GM23338 (cell line): ENCODE data around the gene TMTC2. TPM values are rescaled to one million over a fixed set of nuclear protein-coding genes. Genes with fewer than 3 reads are reported as not detected.

Experiments
- ATAC-seq: fragments of 200-7000 bp; cut with Tn5 transposase; 3 replicates; pipeline ENCODE4 v1.9.1; 2020
- DNase-seq: peaks from one replicate; pipeline ENCODE4 v3.0.0-alpha.2; 2015; ENCODE audit warnings: low spot score
- H2AFZ ChIP-seq: fragments of 200-600 bp; sonication (generic); 2 replicates; pipeline ENCODE4 v1.8.0; 2016; ENCODE audit warnings: antibody characterized with exemption, mild to moderate bottlenecking, moderate library complexity
- H3F3A ChIP-seq: fragments of 200-600 bp; sonication (generic); replicated peaks from 2 replicates; pipeline ENCODE4 v1.8.0; 2017; ENCODE audit warnings: antibody characterized with exemption, mixed run types, low read depth
- H3K27ac ChIP-seq: fragments of 200-600 bp; sonication (generic); 2 replicates; pipeline ENCODE4 v1.6.1; 2016; ENCODE audit warnings: low read depth
- H3K27me3 ChIP-seq: fragments of 200-600 bp; sonication (generic); 2 replicates; pipeline ENCODE4 v1.8.0; 2016; ENCODE audit warnings: mild to moderate bottlenecking, mixed run types, moderate library complexity; ENCODE audit not compliant: insufficient read depth
- H3K36me3 ChIP-seq: fragments of 200-600 bp; sonication (generic); 2 replicates; pipeline ENCODE4 v1.8.0; 2016; ENCODE audit warnings: mild to moderate bottlenecking; ENCODE audit not compliant: insufficient read depth
- H3K4me1 ChIP-seq: fragments of 200-600 bp; sonication (generic); 2 replicates; pipeline ENCODE4 v1.8.0; 2016; ENCODE audit warnings: mild to moderate bottlenecking, moderate library complexity; ENCODE audit not compliant: insufficient read depth
- H3K4me2 ChIP-seq: fragments of 200-600 bp; sonication (generic); 2 replicates; pipeline ENCODE4 v1.7.1; 2017; ENCODE audit warnings: mixed run types
- H3K4me3 ChIP-seq: fragments of 200-600 bp; sonication (generic); 2 replicates; pipeline ENCODE4 v1.6.1; 2016; ENCODE audit warnings: mixed run types
- H3K79me2 ChIP-seq: fragments of 200-600 bp; sonication (generic); replicated peaks from 2 replicates; pipeline ENCODE4 v1.8.0; 2017; ENCODE audit warnings: mild to moderate bottlenecking; ENCODE audit not compliant: insufficient read depth
- H3K9me2 ChIP-seq: fragments of 200-600 bp; sonication (generic); 2 replicates; pipeline ENCODE4 v1.8.0; 2017; ENCODE audit not compliant: insufficient read depth
- H4K20me1 ChIP-seq: fragments of 200-600 bp; sonication (generic); replicated peaks from 2 replicates; pipeline ENCODE4 v1.8.0; 2017; ENCODE audit warnings: mild to moderate bottlenecking; ENCODE audit not compliant: insufficient read depth
- H3K27ac Mint-ChIP-seq: 2 replicates; pipeline ENCODE4 v1.8.0; 2020; ENCODE audit warnings: inconsistent platforms, mild to moderate bottlenecking, moderate library complexity, mixed read lengths
- H3K27me3 Mint-ChIP-seq: 3 replicates; pipeline ENCODE4 v1.8.0; 2022; ENCODE audit warnings: low read depth, mild to moderate bottlenecking, moderate library complexity, mixed read lengths, inconsistent platforms; ENCODE audit not compliant: insufficient read depth, poor library complexity
- H3K36me3 Mint-ChIP-seq: 3 replicates; pipeline ENCODE4 v1.8.0; 2021; ENCODE audit warnings: low read depth, mild to moderate bottlenecking, inconsistent platforms, moderate library complexity, mixed read lengths
- H3K4me1 Mint-ChIP-seq: 3 replicates; pipeline ENCODE4 v1.8.0; 2020; ENCODE audit warnings: mild to moderate bottlenecking, inconsistent platforms, mixed read lengths
- H3K4me3 Mint-ChIP-seq: 3 replicates; pipeline ENCODE4 v1.8.0; 2021; ENCODE audit warnings: moderate library complexity, mild to moderate bottlenecking, inconsistent platforms, mixed read lengths
- H3K9me3 Mint-ChIP-seq: 3 replicates; pipeline ENCODE4 v1.8.0; 2020; ENCODE audit warnings: moderate library complexity, mild to moderate bottlenecking, inconsistent platforms, mixed read lengths
- ZNF114 ChIP-seq: fragments of 250-450 bp; sonication (Bioruptor Pico); IDR thresholded peaks from 2 replicates; pipeline ENCODE4 v1.5.0; 2020; ENCODE audit warnings: mild to moderate bottlenecking, moderate library complexity
- polyA plus RNA-seq: library from polyadenylated mRNA; unstranded; fragments of >200 nt; fragmentation: Nextera tagmentation; extraction: Ambion mirVana; gene quantifications from 2 replicates; pipeline ENCODE4 v1.2.1, GENCODE V29; 2016
- total RNA-seq: library from RNA; depleted of rRNA; stranded (reverse); fragments of >200 nt; shearing (Covaris generic); gene quantifications from 2 replicates; pipeline ENCODE4 v1.2.3, GENCODE V29; 2014
- TF ChIP-seq, protein P1 (sequence below): fragments of 250-450 bp; sonication (Bioruptor Pico); IDR thresholded peaks from 2 replicates; pipeline ENCODE4 v1.5.0; 2020; ENCODE audit warnings: mild to moderate bottlenecking, moderate library complexity
- TF ChIP-seq, protein P2 (sequence below): IDR thresholded peaks from one replicate; pipeline ENCODE4 v1.6.1; 2018; ENCODE audit warnings: antibody characterized with exemption; ENCODE audit not compliant: unreplicated experiment
- TF ChIP-seq, protein P3 (sequence below): IDR thresholded peaks from 2 replicates; pipeline ENCODE4 v1.6.1; 2016; ENCODE audit warnings: antibody characterized with exemption

TMTC2 gene
- total and polyA plus RNA-seq, 2 experiments from 2014 or later, result 0.57 to 6.5 TPM

DNA sequence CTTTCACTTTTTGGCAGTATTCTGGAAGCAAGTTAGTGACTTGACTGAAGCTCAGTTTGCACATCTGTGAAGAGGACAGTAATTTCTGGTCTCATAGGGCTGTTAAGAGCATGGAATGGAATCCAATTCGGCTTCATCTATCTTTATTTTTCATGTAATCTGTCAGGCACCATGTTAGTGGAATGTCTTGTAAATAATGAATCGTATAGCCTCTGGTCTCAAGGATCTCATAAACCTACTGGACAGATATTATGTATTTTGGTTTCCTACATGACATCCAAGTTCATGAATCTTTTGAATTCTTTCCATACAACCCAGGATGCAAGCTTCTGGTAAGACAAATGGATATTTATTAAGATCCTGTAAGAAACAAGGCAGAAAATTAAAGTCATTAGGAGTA is 24.0 kb downstream of the TMTC2 start (continued):
- TF ChIP-seq, protein P1, sequence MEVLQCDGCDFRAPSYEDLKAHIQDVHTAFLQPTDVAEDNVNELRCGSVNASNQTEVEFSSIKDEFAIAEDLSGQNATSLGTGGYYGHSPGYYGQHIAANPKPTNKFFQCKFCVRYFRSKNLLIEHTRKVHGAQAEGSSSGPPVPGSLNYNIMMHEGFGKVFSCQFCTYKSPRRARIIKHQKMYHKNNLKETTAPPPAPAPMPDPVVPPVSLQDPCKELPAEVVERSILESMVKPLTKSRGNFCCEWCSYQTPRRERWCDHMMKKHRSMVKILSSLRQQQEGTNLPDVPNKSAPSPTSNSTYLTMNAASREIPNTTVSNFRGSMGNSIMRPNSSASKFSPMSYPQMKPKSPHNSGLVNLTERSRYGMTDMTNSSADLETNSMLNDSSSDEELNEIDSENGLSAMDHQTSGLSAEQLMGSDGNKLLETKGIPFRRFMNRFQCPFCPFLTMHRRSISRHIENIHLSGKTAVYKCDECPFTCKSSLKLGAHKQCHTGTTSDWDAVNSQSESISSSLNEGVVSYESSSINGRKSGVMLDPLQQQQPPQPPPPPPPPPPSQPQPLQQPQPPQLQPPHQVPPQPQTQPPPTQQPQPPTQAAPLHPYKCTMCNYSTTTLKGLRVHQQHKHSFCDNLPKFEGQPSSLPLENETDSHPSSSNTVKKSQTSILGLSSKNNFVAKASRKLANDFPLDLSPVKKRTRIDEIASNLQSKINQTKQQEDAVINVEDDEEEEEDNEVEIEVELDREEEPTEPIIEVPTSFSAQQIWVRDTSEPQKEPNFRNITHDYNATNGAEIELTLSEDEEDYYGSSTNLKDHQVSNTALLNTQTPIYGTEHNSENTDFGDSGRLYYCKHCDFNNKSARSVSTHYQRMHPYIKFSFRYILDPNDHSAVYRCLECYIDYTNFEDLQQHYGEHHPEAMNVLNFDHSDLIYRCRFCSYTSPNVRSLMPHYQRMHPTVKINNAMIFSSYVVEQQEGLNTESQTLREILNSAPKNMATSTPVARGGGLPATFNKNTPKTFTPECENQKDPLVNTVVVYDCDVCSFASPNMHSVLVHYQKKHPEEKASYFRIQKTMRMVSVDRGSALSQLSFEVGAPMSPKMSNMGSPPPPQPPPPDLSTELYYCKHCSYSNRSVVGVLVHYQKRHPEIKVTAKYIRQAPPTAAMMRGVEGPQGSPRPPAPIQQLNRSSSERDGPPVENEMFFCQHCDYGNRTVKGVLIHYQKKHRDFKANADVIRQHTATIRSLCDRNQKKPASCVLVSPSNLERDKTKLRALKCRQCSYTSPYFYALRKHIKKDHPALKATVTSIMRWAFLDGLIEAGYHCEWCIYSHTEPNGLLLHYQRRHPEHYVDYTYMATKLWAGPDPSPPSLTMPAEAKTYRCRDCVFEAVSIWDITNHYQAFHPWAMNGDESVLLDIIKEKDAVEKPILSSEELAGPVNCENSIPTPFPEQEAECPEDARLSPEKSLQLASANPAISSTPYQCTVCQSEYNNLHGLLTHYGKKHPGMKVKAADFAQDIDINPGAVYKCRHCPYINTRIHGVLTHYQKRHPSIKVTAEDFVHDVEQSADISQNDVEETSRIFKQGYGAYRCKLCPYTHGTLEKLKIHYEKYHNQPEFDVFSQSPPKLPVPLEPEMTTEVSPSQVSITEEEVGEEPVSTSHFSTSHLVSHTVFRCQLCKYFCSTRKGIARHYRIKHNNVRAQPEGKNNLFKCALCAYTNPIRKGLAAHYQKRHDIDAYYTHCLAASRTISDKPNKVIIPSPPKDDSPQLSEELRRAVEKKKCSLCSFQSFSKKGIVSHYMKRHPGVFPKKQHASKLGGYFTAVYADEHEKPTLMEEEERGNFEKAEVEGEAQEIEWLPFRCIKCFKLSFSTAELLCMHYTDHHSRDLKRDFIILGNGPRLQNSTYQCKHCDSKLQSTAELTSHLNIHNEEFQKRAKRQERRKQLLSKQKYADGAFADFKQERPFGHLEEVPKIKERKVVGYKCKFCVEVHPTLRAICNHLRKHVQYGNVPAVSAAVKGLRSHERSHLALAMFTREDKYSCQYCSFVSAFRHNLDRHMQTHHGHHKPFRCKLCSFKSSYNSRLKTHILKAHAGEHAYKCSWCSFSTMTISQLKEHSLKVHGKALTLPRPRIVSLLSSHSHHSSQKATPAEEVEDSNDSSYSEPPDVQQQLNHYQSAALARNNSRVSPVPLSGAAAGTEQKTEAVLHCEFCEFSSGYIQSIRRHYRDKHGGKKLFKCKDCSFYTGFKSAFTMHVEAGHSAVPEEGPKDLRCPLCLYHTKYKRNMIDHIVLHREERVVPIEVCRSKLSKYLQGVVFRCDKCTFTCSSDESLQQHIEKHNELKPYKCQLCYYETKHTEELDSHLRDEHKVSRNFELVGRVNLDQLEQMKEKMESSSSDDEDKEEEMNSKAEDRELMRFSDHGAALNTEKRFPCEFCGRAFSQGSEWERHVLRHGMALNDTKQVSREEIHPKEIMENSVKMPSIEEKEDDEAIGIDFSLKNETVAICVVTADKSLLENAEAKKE (CRISPR knock-in tag), result no peak

DNA sequence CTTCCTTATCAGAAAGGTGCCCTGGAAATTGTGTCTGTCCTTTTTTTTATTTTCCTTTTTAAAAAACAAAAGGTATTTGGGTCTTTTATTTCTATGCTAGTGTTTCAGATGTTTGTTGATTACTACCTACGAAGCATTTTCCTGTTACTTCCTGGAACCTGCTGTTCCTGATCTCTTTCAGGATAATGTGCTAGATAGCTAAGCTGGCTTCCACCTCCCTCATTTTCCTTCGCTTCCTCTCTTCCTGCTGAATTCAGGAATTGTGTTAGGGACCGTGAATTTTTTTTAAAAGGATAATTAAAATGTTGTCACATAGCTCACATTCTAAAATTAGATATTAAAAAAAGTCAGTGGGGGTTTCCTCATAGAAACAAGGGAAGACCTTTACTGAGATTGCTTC is 27.7 kb downstream of the TMTC2 start:
- Histone ChIP-seq H3K36me3 (no peaks in the 10 kb centered on the region), H4K20me1 (no peaks in the 10 kb centered on the region), H3F3A (no peaks in the 10 kb centered on the region), H3K4me1 (peaks cover 7% of the 10 kb centered on the region; the same call in 1 of the 2 replicates), H2AFZ (no peak overlapping the region), H3K27ac (no peak overlapping the region), H3K27me3 (no peaks in the 10 kb centered on the region), H3K79me2 (no peaks in the 10 kb centered on the region), H3K9me2 (no peaks in the 10 kb centered on the region), H3K4me3 (no peak overlapping the region), H3K4me2 (no peak overlapping the region)
- Mint-ChIP-seq H3K27me3 (peaks cover 2% of the 10 kb centered on the region), H3K4me3 (no peak overlapping the region), H3K27ac (no peak overlapping the region), H3K36me3 (peaks cover 17% of the 10 kb centered on the region), H3K9me3 (no peaks in the 10 kb centered on the region; the same call in 2 of the 3 replicates), H3K4me1 (peaks cover 16% of the 10 kb centered on the region)
- no peak for DNase-seq
- no peak for ATAC-seq
- TF ChIP-seq, protein P2, sequence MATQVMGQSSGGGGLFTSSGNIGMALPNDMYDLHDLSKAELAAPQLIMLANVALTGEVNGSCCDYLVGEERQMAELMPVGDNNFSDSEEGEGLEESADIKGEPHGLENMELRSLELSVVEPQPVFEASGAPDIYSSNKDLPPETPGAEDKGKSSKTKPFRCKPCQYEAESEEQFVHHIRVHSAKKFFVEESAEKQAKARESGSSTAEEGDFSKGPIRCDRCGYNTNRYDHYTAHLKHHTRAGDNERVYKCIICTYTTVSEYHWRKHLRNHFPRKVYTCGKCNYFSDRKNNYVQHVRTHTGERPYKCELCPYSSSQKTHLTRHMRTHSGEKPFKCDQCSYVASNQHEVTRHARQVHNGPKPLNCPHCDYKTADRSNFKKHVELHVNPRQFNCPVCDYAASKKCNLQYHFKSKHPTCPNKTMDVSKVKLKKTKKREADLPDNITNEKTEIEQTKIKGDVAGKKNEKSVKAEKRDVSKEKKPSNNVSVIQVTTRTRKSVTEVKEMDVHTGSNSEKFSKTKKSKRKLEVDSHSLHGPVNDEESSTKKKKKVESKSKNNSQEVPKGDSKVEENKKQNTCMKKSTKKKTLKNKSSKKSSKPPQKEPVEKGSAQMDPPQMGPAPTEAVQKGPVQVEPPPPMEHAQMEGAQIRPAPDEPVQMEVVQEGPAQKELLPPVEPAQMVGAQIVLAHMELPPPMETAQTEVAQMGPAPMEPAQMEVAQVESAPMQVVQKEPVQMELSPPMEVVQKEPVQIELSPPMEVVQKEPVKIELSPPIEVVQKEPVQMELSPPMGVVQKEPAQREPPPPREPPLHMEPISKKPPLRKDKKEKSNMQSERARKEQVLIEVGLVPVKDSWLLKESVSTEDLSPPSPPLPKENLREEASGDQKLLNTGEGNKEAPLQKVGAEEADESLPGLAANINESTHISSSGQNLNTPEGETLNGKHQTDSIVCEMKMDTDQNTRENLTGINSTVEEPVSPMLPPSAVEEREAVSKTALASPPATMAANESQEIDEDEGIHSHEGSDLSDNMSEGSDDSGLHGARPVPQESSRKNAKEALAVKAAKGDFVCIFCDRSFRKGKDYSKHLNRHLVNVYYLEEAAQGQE, result no peak
- TF ChIP-seq, protein P3, sequence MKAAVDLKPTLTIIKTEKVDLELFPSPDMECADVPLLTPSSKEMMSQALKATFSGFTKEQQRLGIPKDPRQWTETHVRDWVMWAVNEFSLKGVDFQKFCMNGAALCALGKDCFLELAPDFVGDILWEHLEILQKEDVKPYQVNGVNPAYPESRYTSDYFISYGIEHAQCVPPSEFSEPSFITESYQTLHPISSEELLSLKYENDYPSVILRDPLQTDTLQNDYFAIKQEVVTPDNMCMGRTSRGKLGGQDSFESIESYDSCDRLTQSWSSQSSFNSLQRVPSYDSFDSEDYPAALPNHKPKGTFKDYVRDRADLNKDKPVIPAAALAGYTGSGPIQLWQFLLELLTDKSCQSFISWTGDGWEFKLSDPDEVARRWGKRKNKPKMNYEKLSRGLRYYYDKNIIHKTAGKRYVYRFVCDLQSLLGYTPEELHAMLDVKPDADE, result no peak
- TF ChIP-seq ZNF114, result no peak
- TF ChIP-seq, protein P1 (CRISPR knock-in tag), result no peak
